OCI-LY1 (cell line): ENCODE measurements around the gene PRTN3.

ENCODE experiments used
- EZH2 ChIP-seq: fragments of 200-600 bp; sonication (generic), shearing (Covaris generic); IDR thresholded peaks from 2 replicates; pipeline ENCODE4 v1.8.0; 2017; ENCODE audit warnings: borderline replicate concordance, mixed run types, mild to moderate bottlenecking, antibody characterized with exemption, low read length, moderate library complexity, mixed read lengths
- TF ChIP-seq, protein P1 (sequence below): fragments of 200-600 bp; sonication (generic), shearing (Covaris generic); IDR thresholded peaks from 2 replicates; pipeline ENCODE4 v1.5.1; 2017; ENCODE audit warnings: mild to moderate bottlenecking, antibody characterized with exemption, low read length, moderate library complexity, mixed read lengths

DNA sequence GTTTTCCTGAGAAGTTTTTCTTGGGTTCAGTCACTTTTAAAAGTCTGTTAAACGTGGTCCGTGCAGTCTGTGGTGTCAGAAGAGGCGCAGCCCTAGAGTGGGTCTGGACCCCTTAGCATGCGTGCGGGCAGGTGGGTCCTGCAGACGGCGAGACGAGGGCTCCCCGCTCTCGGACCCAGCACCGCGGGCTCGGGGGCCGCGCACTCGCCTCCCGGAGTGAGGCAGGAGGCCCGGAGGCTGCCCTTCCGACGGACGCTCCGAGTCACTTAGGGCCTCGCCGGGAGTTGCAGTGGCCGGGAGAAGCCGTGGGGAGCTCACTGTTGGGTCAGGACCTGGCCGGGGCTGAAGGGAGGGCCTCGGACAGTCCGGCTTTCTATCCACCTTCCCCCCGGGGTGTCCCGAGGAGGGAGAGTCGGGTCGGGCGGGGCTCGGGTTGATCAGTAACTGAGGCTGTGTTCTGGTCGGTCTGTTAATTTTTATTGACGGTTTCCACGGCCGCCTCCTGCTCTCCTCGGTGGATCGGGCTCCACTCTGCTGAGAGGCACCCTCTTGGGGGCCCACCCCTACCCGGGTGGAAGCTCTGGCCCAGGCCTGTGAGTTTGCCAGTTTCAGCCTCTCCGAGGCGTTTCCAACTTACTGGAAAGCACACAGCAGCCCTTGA, 42.3 kb upstream of the PRTN3 start:
- TF ChIP-seq EZH2: no peak
- TF ChIP-seq, protein P1, sequence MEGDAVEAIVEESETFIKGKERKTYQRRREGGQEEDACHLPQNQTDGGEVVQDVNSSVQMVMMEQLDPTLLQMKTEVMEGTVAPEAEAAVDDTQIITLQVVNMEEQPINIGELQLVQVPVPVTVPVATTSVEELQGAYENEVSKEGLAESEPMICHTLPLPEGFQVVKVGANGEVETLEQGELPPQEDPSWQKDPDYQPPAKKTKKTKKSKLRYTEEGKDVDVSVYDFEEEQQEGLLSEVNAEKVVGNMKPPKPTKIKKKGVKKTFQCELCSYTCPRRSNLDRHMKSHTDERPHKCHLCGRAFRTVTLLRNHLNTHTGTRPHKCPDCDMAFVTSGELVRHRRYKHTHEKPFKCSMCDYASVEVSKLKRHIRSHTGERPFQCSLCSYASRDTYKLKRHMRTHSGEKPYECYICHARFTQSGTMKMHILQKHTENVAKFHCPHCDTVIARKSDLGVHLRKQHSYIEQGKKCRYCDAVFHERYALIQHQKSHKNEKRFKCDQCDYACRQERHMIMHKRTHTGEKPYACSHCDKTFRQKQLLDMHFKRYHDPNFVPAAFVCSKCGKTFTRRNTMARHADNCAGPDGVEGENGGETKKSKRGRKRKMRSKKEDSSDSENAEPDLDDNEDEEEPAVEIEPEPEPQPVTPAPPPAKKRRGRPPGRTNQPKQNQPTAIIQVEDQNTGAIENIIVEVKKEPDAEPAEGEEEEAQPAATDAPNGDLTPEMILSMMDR: no peak
